ENCODE data around the gene GOLGA6D. TPM values are rescaled to one million over a fixed set of nuclear protein-coding genes. Genes with fewer than 3 reads are reported as not detected.

Gene GOLGA6D
- total and polyA plus RNA-seq, 2 donors (not counting 1 experiment from before 2014, with no cell fraction given) = not detected

DNA sequence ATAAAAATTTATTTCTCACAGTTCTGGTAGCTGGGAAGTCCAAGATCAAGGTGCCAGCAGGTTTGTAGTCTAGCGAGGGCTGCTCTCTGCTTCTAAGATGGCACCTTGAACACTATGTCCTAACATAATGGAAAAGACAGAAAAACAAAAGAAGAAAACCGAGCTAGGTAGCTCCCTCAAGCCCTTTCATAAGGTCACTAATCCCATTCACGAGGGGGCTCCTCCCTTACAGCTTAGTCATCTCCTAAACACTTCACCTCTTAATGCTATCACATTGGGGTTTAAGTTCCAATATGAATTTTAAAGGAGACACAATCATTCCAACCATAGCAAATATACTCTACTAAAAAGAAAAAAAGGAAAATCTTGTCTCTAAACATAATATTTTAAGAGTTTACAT is 23.6 kb downstream of the GOLGA6D start:
- Mint-ChIP-seq H3K4me3 (no peak overlapping the region), H3K27me3 (peaks cover 47% of the 10 kb centered on the region), H3K9me3 (ENCODE audit: insufficient read depth) (no peaks in the 10 kb centered on the region), H3K4me1 (no peaks in the 10 kb centered on the region), H3K27ac (no peak overlapping the region)
- Histone ChIP-seq H3K79me2 (ENCODE audit: control insufficient read depth, insufficient read depth, low read length) (no peaks in the 10 kb centered on the region), H3K4me3 (ENCODE audit: control extremely low read depth in 1 of 5, extremely low read depth in 1 of 5, insufficient read depth in 1 of 5, low read depth in 2 of 5, low read length in 4 of 5) (no peak overlapping the region), H3K36me3 (replicated peaks in 1 of 2; ENCODE audit: control extremely low read depth in 1 of 2, control insufficient read depth in 1 of 2, extremely low read depth in 1 of 2, insufficient read depth in 2 of 2, low read length in 1 of 2) (no peaks in the 10 kb centered on the region), H3K9ac (ENCODE audit: low read length) (no peak overlapping the region), H3K4me1 (ENCODE audit: control insufficient read depth in 2 of 2, insufficient read depth in 2 of 2, low read length in 2 of 2) (no peaks in the 10 kb centered on the region), H3K9me3 (ENCODE audit: control extremely low read depth in 1 of 3, control insufficient read depth in 2 of 3, insufficient read depth in 1 of 3, low read length in 2 of 3) (no peaks in the 10 kb centered on the region), H4K20me1 (ENCODE audit: control insufficient read depth, insufficient read depth, low read length, poor library complexity, severe bottlenecking) (no peaks in the 10 kb centered on the region), H3K4me2 (replicated peaks; ENCODE audit: low read depth, low read length, poor library complexity, severe bottlenecking) (no peak overlapping the region), H3K27me3 (replicated peaks in 1 of 4; ENCODE audit: control extremely low read depth in 1 of 4, control insufficient read depth in 3 of 4, insufficient read depth in 4 of 4, low read length in 3 of 4) (peaks cover 0 to 13% (median 4%) of the 10 kb centered on the region in 4 experiments), H3K27ac (ENCODE audit: low read length in 2 of 2) (no peak overlapping the region), H2AFZ (ENCODE audit: insufficient read depth, low read depth, low read length, poor library complexity, severe bottlenecking) (no peak overlapping the region)
- no peak for ATAC-seq (ENCODE audit: low read depth)
- intact Hi-C loops (cut with micrococcal nuclease) = no loop called here
- TF ChIP-seq EZH2 (IDR thresholded peaks at IDR 0.05; ENCODE audit: borderline replicate concordance, insufficient read depth, low read depth, low read length, poor library complexity, severe bottlenecking) = no peak
- TF ChIP-seq, protein P1, sequence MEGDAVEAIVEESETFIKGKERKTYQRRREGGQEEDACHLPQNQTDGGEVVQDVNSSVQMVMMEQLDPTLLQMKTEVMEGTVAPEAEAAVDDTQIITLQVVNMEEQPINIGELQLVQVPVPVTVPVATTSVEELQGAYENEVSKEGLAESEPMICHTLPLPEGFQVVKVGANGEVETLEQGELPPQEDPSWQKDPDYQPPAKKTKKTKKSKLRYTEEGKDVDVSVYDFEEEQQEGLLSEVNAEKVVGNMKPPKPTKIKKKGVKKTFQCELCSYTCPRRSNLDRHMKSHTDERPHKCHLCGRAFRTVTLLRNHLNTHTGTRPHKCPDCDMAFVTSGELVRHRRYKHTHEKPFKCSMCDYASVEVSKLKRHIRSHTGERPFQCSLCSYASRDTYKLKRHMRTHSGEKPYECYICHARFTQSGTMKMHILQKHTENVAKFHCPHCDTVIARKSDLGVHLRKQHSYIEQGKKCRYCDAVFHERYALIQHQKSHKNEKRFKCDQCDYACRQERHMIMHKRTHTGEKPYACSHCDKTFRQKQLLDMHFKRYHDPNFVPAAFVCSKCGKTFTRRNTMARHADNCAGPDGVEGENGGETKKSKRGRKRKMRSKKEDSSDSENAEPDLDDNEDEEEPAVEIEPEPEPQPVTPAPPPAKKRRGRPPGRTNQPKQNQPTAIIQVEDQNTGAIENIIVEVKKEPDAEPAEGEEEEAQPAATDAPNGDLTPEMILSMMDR (IDR thresholded peaks at IDR 0.05) = no peak
- DNase-seq = no peak
- POLR2A ChIA-PET = no interaction called here
- CTCF ChIA-PET = interaction anchor here (1.1 kb wide), 1 partner anchor 62 kb away, joined by 3 read pairs; no protein-coding TSS in a partner anchor
- 93% methylated on average over 2 of the region's 3 CpGs for WGBS (ENCODE audit: insufficient coverage)

DNA sequence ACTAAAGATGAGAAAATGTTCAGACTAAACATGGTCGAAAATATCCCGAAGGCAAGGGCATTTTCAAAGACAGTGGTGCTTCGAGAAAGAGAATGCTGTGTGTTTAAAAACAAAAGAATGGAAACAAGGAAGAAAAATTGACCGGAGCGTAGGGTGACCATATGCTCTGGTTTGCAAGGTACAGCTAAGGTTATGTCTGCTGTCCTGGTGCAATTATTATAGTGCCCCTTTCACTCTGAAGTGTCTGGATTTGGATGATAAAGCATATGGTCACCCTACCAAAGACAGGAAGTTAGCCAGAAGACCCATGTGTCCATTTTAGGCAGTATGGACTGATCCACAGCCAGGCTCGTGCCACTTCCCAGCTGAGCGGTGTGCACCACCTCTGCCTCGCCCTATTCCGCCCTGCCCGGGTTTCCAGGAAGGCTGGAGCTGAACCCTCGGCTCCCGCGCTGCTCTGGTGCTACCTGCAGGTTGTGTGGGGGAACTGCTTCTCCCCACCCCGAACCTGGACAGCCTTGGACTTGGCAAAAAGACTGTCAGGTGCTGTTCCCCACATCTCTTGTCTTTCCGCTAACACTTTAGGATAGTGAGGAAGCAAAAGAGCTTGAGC is 25.2 kb downstream of the GOLGA6D start:
- no peak for ATAC-seq (ENCODE audit: low read depth)
- peaks cover 53% of the 10 kb centered on the region for H3K27me3 Mint-ChIP-seq
- intact Hi-C loops (cut with micrococcal nuclease) = no loop called here
- no peaks in the 10 kb centered on the region for H3K4me1 Mint-ChIP-seq
- H3K9me3 ChIP-seq (ENCODE audit: control extremely low read depth in 1 of 3, control insufficient read depth in 2 of 3, insufficient read depth in 1 of 3, low read length in 2 of 3) = no peaks in the 10 kb centered on the region
- no peaks in the 10 kb centered on the region for H4K20me1 ChIP-seq (ENCODE audit: control insufficient read depth, insufficient read depth, low read length, poor library complexity, severe bottlenecking)
- POLR2A ChIA-PET = interaction anchor here (0.7 kb wide), 1 partner anchor 1243 kb away, joined by 4 read pairs; no protein-coding TSS in a partner anchor
- no peak overlapping the region for H2AFZ ChIP-seq (ENCODE audit: insufficient read depth, low read depth, low read length, poor library complexity, severe bottlenecking)
- TF ChIP-seq, protein P1 (IDR thresholded peaks at IDR 0.05) = peak; percentile 36
- no peak for TF ChIP-seq EZH2 (IDR thresholded peaks at IDR 0.05; ENCODE audit: borderline replicate concordance, insufficient read depth, low read depth, low read length, poor library complexity, severe bottlenecking)
- no peaks in the 10 kb centered on the region for H3K36me3 ChIP-seq (replicated peaks in 1 of 2; ENCODE audit: control extremely low read depth in 1 of 2, control insufficient read depth in 1 of 2, extremely low read depth in 1 of 2, insufficient read depth in 2 of 2, low read length in 1 of 2)
- no peaks in the 10 kb centered on the region for H3K9me3 Mint-ChIP-seq (ENCODE audit: insufficient read depth)
- DNase-seq = peak; percentile 27
- H3K4me3 ChIP-seq (ENCODE audit: control extremely low read depth in 1 of 5, extremely low read depth in 1 of 5, insufficient read depth in 1 of 5, low read depth in 2 of 5, low read length in 4 of 5) = no peak overlapping the region
- no peaks in the 10 kb centered on the region for H3K79me2 ChIP-seq (ENCODE audit: control insufficient read depth, insufficient read depth, low read length)
- H3K27ac Mint-ChIP-seq = no peak overlapping the region
- no peaks in the 10 kb centered on the region for H3K4me1 ChIP-seq (ENCODE audit: control insufficient read depth in 2 of 2, insufficient read depth in 2 of 2, low read length in 2 of 2)
- H3K4me3 Mint-ChIP-seq = no peak overlapping the region
- H3K27ac ChIP-seq (ENCODE audit: low read length in 2 of 2) = no peak overlapping the region
- peaks cover 0 to 13% (median 4%) of the 10 kb centered on the region in 4 experiments for H3K27me3 ChIP-seq (replicated peaks in 1 of 4; ENCODE audit: control extremely low read depth in 1 of 4, control insufficient read depth in 3 of 4, insufficient read depth in 4 of 4, low read length in 3 of 4)
- H3K4me2 ChIP-seq (replicated peaks; ENCODE audit: low read depth, low read length, poor library complexity, severe bottlenecking) = no peak overlapping the region
- 38% methylated on average over 14 of the region's 15 CpGs for WGBS (ENCODE audit: insufficient coverage)
- CTCF ChIA-PET = interaction anchor here (0.8 to 2.2 kb wide), 3 partner anchors 265 to 537 kb away, joined by 3 to 12 read pairs (median 3); no protein-coding TSS in a partner anchor
- H3K9ac ChIP-seq (ENCODE audit: low read length) = no peak overlapping the region
